Testis (tissue), 3 donors: Measurements from ENCODE around the gene TRRAP. TPM values are rescaled to one million over a fixed set of nuclear protein-coding genes. Genes with fewer than 3 reads are reported as not detected.

Experiments used
- DNase-seq: peaks from one replicate; pipeline ENCODE4 v3.0.0-alpha.2; 2019
- H3K27ac ChIP-seq, 2 donors: fragments of 200-600 bp; sonication (generic); one replicate each; pipeline ENCODE4 v1.5.1; 2019
- H3K27me3 ChIP-seq: fragments of 200-600 bp; sonication (generic); one replicate; pipeline ENCODE4 v1.5.1; 2019
- H3K36me3 ChIP-seq: fragments of 200-600 bp; sonication (generic); one replicate; pipeline ENCODE4 v1.5.1; 2017; ENCODE audit warnings: low read depth; ENCODE audit errors: missing control alignments
- H3K4me1 ChIP-seq: fragments of 200-600 bp; sonication (generic); one replicate; pipeline ENCODE4 v1.5.1; 2019
- H3K4me3 ChIP-seq, 2 donors: fragments of 200-600 bp; sonication (generic); one replicate each; pipeline ENCODE4 v1.5.1; 2017 to 2019
- H3K9me3 ChIP-seq: fragments of 200-600 bp; sonication (generic); one replicate; pipeline ENCODE4 v1.5.1; 2017
- CTCF ChIP-seq, 3 experiments: fragments of 450-650 bp in 2 of 3; fragments of 200-600 bp in 1 of 3; sonication (generic) in 1 of 3; IDR thresholded peaks; one replicate each; pipeline ENCODE4 v1.5.1; 2016 to 2019; ENCODE audit warnings: antibody characterized with exemption in 3 of 3, mild to moderate bottlenecking in 2 of 3, moderate library complexity in 1 of 3
- POLR2A ChIP-seq: fragments of 450-650 bp; IDR thresholded peaks from one replicate; pipeline ENCODE4 v1.6.1; 2017; ENCODE audit warnings: antibody characterized with exemption, mild to moderate bottlenecking, moderate library complexity
- WGBS, 2 donors: methylation state at CpG; one replicate each; pipeline ENCODE4 v1.1.5; 2018; 5-methylcytosine and 5-hydroxymethylcytosine counted together
- intact Hi-C: fragments of 100-400 bp; cut with DNase I; formaldehyde crosslinking; loops from one replicate; pipeline ENCODE4 v1.15.1; 2023; ENCODE audit warnings: low total_unique reads
- polyA plus RNA-seq: library from polyadenylated mRNA; stranded (reverse); fragments of 350-450 nt; fragmentation: Illumina TruSeq; extraction: RNeasy Lipid Tissue Mini Kit (QIAGEN cat#74804); gene quantifications from one replicate; pipeline ENCODE4 v1.2.3, GENCODE V29; 2014; ENCODE audit warnings: low read depth, low replicate concordance; ENCODE audit not compliant: insufficient read depth
- total RNA-seq, 2 donors: library from RNA; depleted of rRNA; stranded (reverse); fragments of >200 nt; gene quantifications; one replicate each; pipeline ENCODE4 v1.2.3, GENCODE V29; 2016

Gene TRRAP
- total and polyA plus RNA-seq, 3 donors from 2014 or later: 45.6 to 120 (median 119) TPM

GRCh38 chr7:98970016-98970615 lies 91.8 kb downstream of the TRRAP start:
- DNase-seq: no peak
- no peaks in the 10 kb centered on the region for H3K4me1 ChIP-seq
- no peak overlapping the region for H3K4me3 ChIP-seq
- H3K27ac ChIP-seq: no peak overlapping the region
- no peaks in the 10 kb centered on the region for H3K36me3 ChIP-seq
- intact Hi-C loops: no loop called here
- H3K9me3 ChIP-seq: no peaks in the 10 kb centered on the region
- no peaks in the 10 kb centered on the region for H3K27me3 ChIP-seq
- TF ChIP-seq POLR2A: no peak
- TF ChIP-seq CTCF (IDR thresholded peaks at IDR 0.05): no peak
- 90 to 93% methylated on average over 24 of the region's 24 CpGs for WGBS, 2 donors

- WGBS, 2 donors: 89 to 94% methylated on average over 8 to 12 of the region's 12 CpGs
- H3K36me3 ChIP-seq: no peaks in the 10 kb centered on the region
- intact Hi-C loops: no loop called here
- H3K9me3 ChIP-seq: no peaks in the 10 kb centered on the region
- no peaks in the 10 kb centered on the region for H3K4me1 ChIP-seq
- no peak for TF ChIP-seq CTCF (IDR thresholded peaks at IDR 0.05)
- H3K27me3 ChIP-seq: no peaks in the 10 kb centered on the region
- no peak overlapping the region for H3K4me3 ChIP-seq
- no peak for DNase-seq
- H3K27ac ChIP-seq: no peak overlapping the region
Measured at GRCh38 chr7:98970805-98971204, 92.5 kb downstream of the TRRAP start.

GRCh38 chr7:98974205-98974604 lies 95.9 kb downstream of the TRRAP start:
- Histone ChIP-seq H3K27me3 (no peaks in the 10 kb centered on the region), H3K9me3 (no peaks in the 10 kb centered on the region), H3K36me3 (no peaks in the 10 kb centered on the region), H3K4me3 (no peak overlapping the region), H3K4me1 (no peaks in the 10 kb centered on the region), H3K27ac (no peak overlapping the region)
- TF ChIP-seq CTCF (IDR thresholded peaks at IDR 0.05) (no peak), POLR2A (no peak)
- intact Hi-C loops: no loop called here
- DNase-seq: peak; percentile 6
- 91 to 92% methylated on average over 4 of the region's 4 CpGs for WGBS, 2 donors

- no peaks in the 10 kb centered on the region for H3K4me1 ChIP-seq
- peak; percentile 19 for DNase-seq
- no peaks in the 10 kb centered on the region for H3K36me3 ChIP-seq
- no peaks in the 10 kb centered on the region for H3K9me3 ChIP-seq
- TF ChIP-seq CTCF (IDR thresholded peaks at IDR 0.05) (no peak), POLR2A (no peak)
- intact Hi-C loops: no loop called here
- no peaks in the 10 kb centered on the region for H3K27me3 ChIP-seq
- WGBS, 2 donors: 83 to 86% methylated on average over 16 to 17 of the region's 17 CpGs
- H3K4me3 ChIP-seq: no peak overlapping the region
- H3K27ac ChIP-seq: no peak overlapping the region
Measured at GRCh38 chr7:98974906-98975816, 96.8 kb downstream of the TRRAP start.
